CD4-positive, alpha-beta T cell (primary cell): ENCODE measurements around the gene NDUFA1. TPM values are rescaled to one million over a fixed set of nuclear protein-coding genes. Genes with fewer than 3 reads are reported as not detected.
"Not testable (repeated sequence)": the region's sequence is repeated elsewhere in the genome, so short reads cannot be mapped to it uniquely, and the experiment has no call there.

Experiments used
- ATAC-seq: fragments of 200-7000 bp; cut with Tn5 transposase; one replicate; pipeline ENCODE4 v1.10.0; 2022; ENCODE audit warnings: mild to moderate bottlenecking; ENCODE audit not compliant: poor library complexity
- CTCF ChIA-PET: fragments of 350-600 bp; sonication (Branson Sonifier 250); formaldehyde crosslinking; loops from one replicate; lab custom pipeline; 2021; ENCODE audit warnings: antibody characterized with exemption, inconsistent platforms; lab: Charles Lee
- POLR2A ChIA-PET: fragments of 350-600 bp; sonication (Branson Sonifier 250); formaldehyde crosslinking; loops from one replicate; lab custom pipeline; 2021; ENCODE audit warnings: antibody characterized with exemption, inconsistent platforms; lab: Charles Lee
- DNase-seq, 14 experiments: peaks; one replicate each; pipeline ENCODE4 v3.0.0-alpha.2; 2013 to 2020; ENCODE audit warnings: mixed read lengths in 2 of 14
- H3K27ac ChIP-seq, 2 donors: one replicate each; pipeline versions ENCODE4 v1.5.1 to v1.7.0; 2013; ENCODE audit warnings: low read length in 2 of 2, low read depth in 1 of 2, mild to moderate bottlenecking in 1 of 2
- H3K27me3 ChIP-seq, 2 experiments: 1 replicate in 1 of 2; 2 replicates in 1 of 2; pipeline versions ENCODE4 v1.6.1 to v1.7.0; 2013; ENCODE audit warnings: low read length in 2 of 2, control low read depth in 1 of 2, mild to moderate bottlenecking in 1 of 2, moderate library complexity in 1 of 2; ENCODE audit not compliant: insufficient read depth in 2 of 2, control insufficient read depth in 1 of 2
- H3K36me3 ChIP-seq: one replicate; pipeline ENCODE4 v1.6.1; 2013; ENCODE audit warnings: low read length, control low read depth; ENCODE audit not compliant: insufficient read depth
- H3K4me1 ChIP-seq: one replicate; pipeline ENCODE4 v1.6.1; 2013; ENCODE audit warnings: low read length, control low read depth; ENCODE audit not compliant: insufficient read depth
- H3K4me3 ChIP-seq: one replicate; pipeline ENCODE4 v1.5.1; 2013; ENCODE audit warnings: mild to moderate bottlenecking, low read length, moderate library complexity
- H3K9me3 ChIP-seq, 2 experiments: 1 replicate in 1 of 2; 2 replicates in 1 of 2; pipeline versions ENCODE4 v1.6.1 to v1.7.0; 2013; ENCODE audit warnings: low read length in 2 of 2, mild to moderate bottlenecking in 2 of 2, control low read depth in 1 of 2, moderate library complexity in 1 of 2; ENCODE audit not compliant: control insufficient read depth in 1 of 2, insufficient read depth in 1 of 2
- H3K27ac Mint-ChIP-seq: one replicate; pipeline ENCODE4 v1.8.0; 2020; ENCODE audit warnings: mixed read lengths
- H3K27me3 Mint-ChIP-seq: one replicate; pipeline ENCODE4 v1.8.0; 2021; ENCODE audit warnings: mixed read lengths
- H3K36me3 Mint-ChIP-seq: one replicate; pipeline ENCODE4 v1.8.0; 2021; ENCODE audit warnings: low read depth, mixed read lengths
- H3K4me1 Mint-ChIP-seq: one replicate; pipeline ENCODE4 v1.8.0; 2021; ENCODE audit warnings: low read depth, mixed read lengths
- H3K4me3 Mint-ChIP-seq: one replicate; pipeline ENCODE4 v1.8.0; 2020; ENCODE audit warnings: mild to moderate bottlenecking, mixed read lengths
- H3K9me3 Mint-ChIP-seq: one replicate; pipeline ENCODE4 v1.8.0; 2020; ENCODE audit warnings: mixed read lengths
- intact Hi-C, 2 experiments: fragments of 100-400 bp; cut with DNase I in 1 of 2; cut with micrococcal nuclease in 1 of 2; formaldehyde crosslinking; loops; one replicate each; pipeline versions ENCODE4 v1.15.1 to v1.9.0; 2023 to 2025; cut with DNase I, micrococcal nuclease
- total RNA-seq, 174 experiments: library from RNA in 2 of 174; stranded (reverse) in 2 of 174; gene quantifications; one replicate each; pipeline ENCODE4 v1.2.3 and lab custom pipeline; 2021 to 2026
- TF ChIP-seq, protein P1 (sequence below): fragments of 200-600 bp; IDR thresholded peaks from one replicate; pipeline ENCODE4 v1.8.0; 2022; ENCODE audit warnings: antibody characterized with exemption, mild to moderate bottlenecking

NDUFA1 gene
- total RNA-seq, 2 experiments from 2014 or later = 45.4 to 46.2 TPM

DNA sequence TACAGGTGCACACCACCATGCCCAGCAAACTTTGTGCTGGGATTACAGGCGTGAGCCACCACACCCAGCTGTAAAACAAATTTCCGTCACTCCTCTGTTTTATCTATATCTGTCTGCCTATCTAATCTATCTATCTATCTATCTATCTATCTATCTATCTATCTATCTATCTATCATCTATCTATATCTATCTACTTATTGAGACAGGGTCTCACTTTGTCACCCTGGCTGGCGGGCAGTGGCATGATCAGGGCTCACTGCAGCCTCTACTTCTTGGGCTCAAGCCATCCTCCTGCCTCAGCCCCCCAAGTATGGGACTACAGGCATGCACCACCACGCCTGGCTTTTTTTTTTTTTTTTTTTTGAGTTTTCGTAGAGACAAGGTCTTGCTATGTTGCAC is 44.7 kb downstream of the NDUFA1 start:
- Histone ChIP-seq H3K27ac (no peak overlapping the region), H3K27me3 (no peaks in the 10 kb centered on the region), H3K9me3 (no peaks in the 10 kb centered on the region), H3K4me3 (no peak overlapping the region), H3K4me1 (no peaks in the 10 kb centered on the region), H3K36me3 (no peaks in the 10 kb centered on the region)
- Mint-ChIP-seq H3K4me1 (no peaks in the 10 kb centered on the region), H3K27ac (no peak overlapping the region), H3K36me3 (no peaks in the 10 kb centered on the region), H3K27me3 (no peaks in the 10 kb centered on the region), H3K9me3 (no peaks in the 10 kb centered on the region), H3K4me3 (no peak overlapping the region)
- DNase-seq (no peak), ATAC-seq (no peak)
- ChIA-PET POLR2A (no interaction called here), CTCF (no interaction called here)
- TF ChIP-seq, protein P1, sequence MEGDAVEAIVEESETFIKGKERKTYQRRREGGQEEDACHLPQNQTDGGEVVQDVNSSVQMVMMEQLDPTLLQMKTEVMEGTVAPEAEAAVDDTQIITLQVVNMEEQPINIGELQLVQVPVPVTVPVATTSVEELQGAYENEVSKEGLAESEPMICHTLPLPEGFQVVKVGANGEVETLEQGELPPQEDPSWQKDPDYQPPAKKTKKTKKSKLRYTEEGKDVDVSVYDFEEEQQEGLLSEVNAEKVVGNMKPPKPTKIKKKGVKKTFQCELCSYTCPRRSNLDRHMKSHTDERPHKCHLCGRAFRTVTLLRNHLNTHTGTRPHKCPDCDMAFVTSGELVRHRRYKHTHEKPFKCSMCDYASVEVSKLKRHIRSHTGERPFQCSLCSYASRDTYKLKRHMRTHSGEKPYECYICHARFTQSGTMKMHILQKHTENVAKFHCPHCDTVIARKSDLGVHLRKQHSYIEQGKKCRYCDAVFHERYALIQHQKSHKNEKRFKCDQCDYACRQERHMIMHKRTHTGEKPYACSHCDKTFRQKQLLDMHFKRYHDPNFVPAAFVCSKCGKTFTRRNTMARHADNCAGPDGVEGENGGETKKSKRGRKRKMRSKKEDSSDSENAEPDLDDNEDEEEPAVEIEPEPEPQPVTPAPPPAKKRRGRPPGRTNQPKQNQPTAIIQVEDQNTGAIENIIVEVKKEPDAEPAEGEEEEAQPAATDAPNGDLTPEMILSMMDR = no peak
- intact Hi-C loops = no loop called here

DNA sequence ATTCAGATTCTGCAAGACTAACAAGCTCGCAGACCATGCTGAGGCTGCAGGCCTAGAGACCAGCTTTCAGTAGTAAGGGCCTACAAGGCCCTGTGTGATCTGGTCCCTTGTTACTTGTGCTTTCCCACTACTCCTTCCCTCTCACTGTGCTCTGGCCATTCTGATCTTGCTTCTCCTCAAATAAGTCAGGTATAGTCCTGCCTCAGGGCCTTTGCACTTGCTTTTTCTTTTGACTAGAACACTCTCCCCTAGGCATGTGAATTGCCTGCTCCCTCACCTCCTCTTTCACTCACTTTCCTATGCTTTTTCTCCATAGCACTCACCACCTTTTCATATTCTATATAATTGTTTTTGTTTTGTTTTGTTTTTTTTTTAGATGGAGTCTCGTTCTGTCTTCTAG is 46.2 kb downstream of the NDUFA1 start:
- H3K27me3 Mint-ChIP-seq = no peaks in the 10 kb centered on the region
- Histone ChIP-seq H3K27me3 (no peaks in the 10 kb centered on the region), H3K27ac (no peak overlapping the region), H3K9me3 (no peaks in the 10 kb centered on the region), H3K4me3 (no peak overlapping the region), H3K36me3 (no peaks in the 10 kb centered on the region), H3K4me1 (no peaks in the 10 kb centered on the region)
- DNase-seq = no peak
- intact Hi-C loops = no loop called here
- H3K9me3 Mint-ChIP-seq = no peaks in the 10 kb centered on the region
- ATAC-seq = no peak
- ChIA-PET CTCF (no interaction called here), POLR2A (no interaction called here)
- H3K4me3 Mint-ChIP-seq = no peak overlapping the region
- H3K27ac Mint-ChIP-seq = no peak overlapping the region
- TF ChIP-seq, protein P1 = no peak
- H3K36me3 Mint-ChIP-seq = no peaks in the 10 kb centered on the region
- H3K4me1 Mint-ChIP-seq = no peaks in the 10 kb centered on the region

DNA sequence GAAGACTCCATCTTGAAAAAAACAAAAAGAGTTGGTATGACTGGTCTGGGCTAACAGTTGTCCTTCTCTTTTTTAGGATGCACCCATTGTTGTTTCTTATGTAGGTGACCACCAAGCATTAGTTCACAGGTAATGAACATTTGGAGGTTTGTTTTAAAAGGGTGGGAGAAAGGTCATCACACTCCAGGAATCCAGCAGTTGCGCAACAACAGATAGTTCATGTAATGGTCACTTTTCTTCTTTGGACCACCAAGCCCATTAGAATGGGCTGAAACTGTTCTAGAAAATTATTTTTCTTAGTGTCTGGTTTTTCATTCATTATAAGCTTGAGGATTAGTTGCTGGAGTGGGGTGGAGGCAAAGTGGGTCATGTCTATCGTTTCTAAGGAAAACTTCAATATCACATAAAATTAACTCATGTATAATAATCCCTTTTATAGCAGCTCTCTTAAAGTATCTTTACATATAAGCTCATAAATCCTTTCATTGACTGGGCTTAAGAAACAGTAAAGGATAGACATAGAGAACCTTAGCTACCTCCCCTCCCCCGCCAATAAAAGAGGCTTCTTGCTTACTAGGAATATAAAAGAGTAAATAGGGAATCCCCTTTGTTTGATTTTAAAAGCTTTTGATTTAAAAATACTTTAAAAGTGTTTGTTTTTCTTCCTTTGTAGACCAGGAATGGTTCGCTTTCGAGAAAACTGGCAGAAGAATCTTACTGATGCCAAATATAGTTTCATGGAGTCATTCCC is 48.4 kb downstream of the NDUFA1 start:
- ATAC-seq (no peak), DNase-seq (no peak)
- Histone ChIP-seq H3K9me3 (no peaks in the 10 kb centered on the region), H3K36me3 (peaks cover 3% of the 10 kb centered on the region), H3K27ac (no peak overlapping the region), H3K4me1 (no peaks in the 10 kb centered on the region), H3K4me3 (no peak overlapping the region), H3K27me3 (no peaks in the 10 kb centered on the region)
- ChIA-PET POLR2A (no interaction called here), CTCF (no interaction called here)
- TF ChIP-seq, protein P1 = no peak
- Mint-ChIP-seq H3K4me3 (no peak overlapping the region), H3K27ac (no peak overlapping the region), H3K36me3 (peaks cover 13% of the 10 kb centered on the region), H3K4me1 (no peaks in the 10 kb centered on the region), H3K27me3 (no peaks in the 10 kb centered on the region), H3K9me3 (no peaks in the 10 kb centered on the region)
- intact Hi-C loops = no loop called here

DNA sequence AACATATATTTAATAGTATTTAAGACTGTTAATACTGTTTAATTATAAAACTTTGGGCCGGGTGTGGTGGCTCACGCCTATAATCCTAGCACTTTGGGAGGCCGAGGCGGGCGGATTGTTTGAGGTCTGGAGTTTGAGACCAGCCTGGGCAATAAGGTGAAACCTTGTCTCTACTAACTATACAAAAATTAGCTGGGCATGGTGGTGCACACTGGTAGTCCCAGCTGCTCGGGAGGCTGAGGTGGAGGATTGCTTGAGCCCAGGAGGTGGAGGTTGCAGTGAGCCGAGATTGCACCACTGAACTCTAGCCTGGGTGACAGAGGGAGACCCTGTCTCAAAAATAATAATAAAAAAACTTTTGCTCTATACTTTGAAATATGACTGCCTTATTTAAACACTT is 50.8 kb downstream of the NDUFA1 start:
- POLR2A ChIA-PET, H3K27ac Mint-ChIP-seq: not testable (repeated sequence)

More for the DNA sequence above, 50.8 kb downstream of the NDUFA1 start:
- CTCF ChIA-PET, H3K36me3 ChIP-seq, H3K27me3 ChIP-seq, H3K9me3 Mint-ChIP-seq, H3K4me1 Mint-ChIP-seq, H3K4me3 ChIP-seq, H3K4me3 Mint-ChIP-seq, ATAC-seq, DNase-seq, H3K9me3 ChIP-seq, H3K27ac ChIP-seq, H3K4me1 ChIP-seq, H3K27me3 Mint-ChIP-seq: not testable (repeated sequence)
- H3K36me3 Mint-ChIP-seq = peaks cover 19% of the 10 kb centered on the region
- intact Hi-C loops = loop anchor here in 1 of 2 experiments (1.0 kb wide), 1 partner anchor 20 kb away; no protein-coding TSS in a partner anchor
